Left ventricle myocardium superior (tissue), 1 donor: Measurements from ENCODE around the gene MYO18A. TPM values are rescaled to one million over a fixed set of nuclear protein-coding genes. Genes with fewer than 3 reads are reported as not detected.
A peak's percentile ranks its signal among the peaks of the same experiment; 100 is the strongest.
"Not testable (repeated sequence)": the region's sequence is repeated elsewhere in the genome, so short reads cannot be mapped to it uniquely, and the experiment has no call there.

ENCODE experiments used
- ATAC-seq: fragments of 200-7000 bp; cut with Tn5 transposase; one replicate; pipeline ENCODE4 v1.9.1; 2020; ENCODE audit warnings: mild to moderate bottlenecking, moderate library complexity
- DNase-seq: peaks from one replicate; pipeline ENCODE4 v3.0.0-alpha.2; 2020
- intact Hi-C: fragments of 100-400 bp; cut with micrococcal nuclease; formaldehyde crosslinking; loops from one replicate; pipeline ENCODE4 v1.11.0; 2022
- total RNA-seq: library from RNA; stranded (reverse); fragmentation: NEBNext Ultra II Directional; extraction: Animal tissue kit (Norgen Biotek cat#: 25700); gene quantifications from one replicate; pipeline ENCODE4 v1.2.1, GENCODE V29; 2021
- donor health status: DM: no; HTN: yes; CAD: no; lungs with severe emphysema.

Gene MYO18A
- total RNA-seq, 1 donor from 2014 or later, result 346 TPM

- peak; percentile 8 for ATAC-seq
- no peak for DNase-seq
- intact Hi-C loops, result no loop called here
Observed at GRCh38 chr17:29155966-29156338, 24.2 kb downstream of the MYO18A start.

- intact Hi-C loops, result no loop called here
- peak; percentile 62 for ATAC-seq
- DNase-seq, result no peak
Observed at GRCh38 chr17:29155227-29155965, 24.8 kb downstream of the MYO18A start.

DNA sequence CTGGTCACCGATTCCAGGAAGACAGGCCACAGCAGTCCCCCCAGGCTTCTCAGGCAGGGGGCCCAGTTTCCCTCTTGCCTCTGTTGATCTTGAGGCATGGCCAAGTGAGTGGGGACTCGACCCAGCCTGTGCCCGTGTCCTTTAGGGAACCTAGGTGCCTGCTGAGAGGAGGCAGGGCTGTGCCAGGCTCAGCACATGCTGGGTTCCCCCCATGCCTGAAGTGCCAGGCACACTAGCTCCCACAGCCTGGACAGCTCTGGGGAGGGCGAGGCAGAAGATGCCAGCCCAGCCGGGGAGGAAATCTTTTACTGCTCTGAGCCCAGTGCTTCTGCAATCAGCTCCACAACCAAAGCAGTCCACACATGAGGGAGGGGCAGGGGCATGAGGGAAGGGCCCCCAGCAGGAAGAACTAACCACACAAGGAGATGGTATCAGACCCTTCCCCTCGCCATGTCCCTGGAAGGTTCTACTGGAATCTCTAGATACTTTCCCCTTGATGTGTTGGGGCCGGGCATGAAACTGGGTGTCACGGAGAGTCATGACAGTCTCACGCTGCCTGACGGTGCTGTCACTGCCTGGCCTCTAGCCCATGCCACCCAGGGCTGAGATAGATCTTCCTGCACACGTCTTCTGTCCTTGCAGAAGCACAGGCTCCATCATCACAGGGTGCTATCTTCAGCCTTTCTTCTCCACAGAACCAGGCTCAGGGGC lies 25.5 kb downstream of the MYO18A start:
- intact Hi-C loops, result no loop called here
- ATAC-seq (peak; percentile 67), DNase-seq (peak; percentile 69)

- intact Hi-C loops, result no loop called here
- no peak for ATAC-seq
- no peak for DNase-seq
Observed at GRCh38 chr17:29151567-29151966, 28.6 kb downstream of the MYO18A start.

DNA sequence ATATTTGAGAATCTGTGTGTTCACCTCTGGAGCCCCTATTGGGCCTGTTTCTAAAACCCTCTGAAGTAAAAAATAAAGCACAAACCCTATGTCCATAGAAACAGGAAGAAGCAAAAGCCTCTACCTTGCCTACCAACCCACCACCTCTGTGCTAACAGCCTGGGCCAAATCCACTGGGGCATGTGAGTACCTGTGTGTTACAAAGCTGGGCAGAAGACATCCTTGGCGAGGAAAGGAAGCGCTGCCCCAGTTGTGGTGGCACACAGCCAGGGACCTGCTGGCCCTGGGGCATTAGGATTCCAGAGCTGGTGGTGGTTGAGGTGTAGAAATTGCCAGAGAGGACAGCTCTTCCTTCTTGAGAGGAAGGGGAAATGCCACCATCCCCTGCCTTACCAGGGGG lies 30.0 kb downstream of the MYO18A start:
- DNase-seq (no peak), ATAC-seq (no peak)
- intact Hi-C loops, result no loop called here

- intact Hi-C loops, result loop anchor here (5.0 kb wide), 1 partner anchor 68 kb away; no protein-coding TSS in a partner anchor
- DNase-seq (no peak), ATAC-seq (no peak)
Observed at GRCh38 chr17:29149431-29150064, 30.6 kb downstream of the MYO18A start.

DNA sequence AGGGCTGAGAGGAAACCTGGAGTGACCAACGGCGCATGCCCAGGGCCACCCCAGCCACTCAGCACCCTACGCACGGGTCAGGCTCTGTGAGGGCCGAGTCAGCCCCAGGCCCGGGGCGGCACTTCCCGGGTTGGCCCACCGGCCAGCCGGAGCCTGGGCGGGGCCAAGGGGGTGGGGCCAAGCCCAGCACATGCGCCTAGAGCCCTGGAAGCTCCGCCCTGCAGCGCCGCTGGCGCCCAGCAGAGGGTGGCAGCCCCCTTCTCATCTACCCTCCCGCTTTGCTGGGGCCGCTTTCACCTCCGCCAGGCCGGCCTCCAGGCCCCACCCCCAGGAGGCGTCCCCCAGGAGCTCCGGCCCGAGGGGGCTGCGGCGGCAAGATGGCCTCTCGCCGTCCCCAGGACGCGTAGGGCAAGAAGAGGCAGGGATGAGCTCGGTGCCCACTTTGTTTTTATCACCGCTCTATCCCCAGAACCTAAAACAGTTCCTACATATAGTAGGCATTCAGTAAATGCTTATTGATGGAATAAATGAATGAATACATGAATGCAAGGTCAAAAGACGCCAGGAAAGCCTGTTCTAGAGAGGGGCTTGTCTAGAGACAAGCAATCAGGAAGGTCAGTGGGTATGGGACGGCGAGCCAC lies 31.3 kb downstream of the MYO18A start:
- DNase-seq (peak; percentile 98), ATAC-seq (peak; percentile 94)
- intact Hi-C loops, result loop anchor here (5.0 kb wide), 1 partner anchor 68 kb away; no protein-coding TSS in a partner anchor

DNA sequence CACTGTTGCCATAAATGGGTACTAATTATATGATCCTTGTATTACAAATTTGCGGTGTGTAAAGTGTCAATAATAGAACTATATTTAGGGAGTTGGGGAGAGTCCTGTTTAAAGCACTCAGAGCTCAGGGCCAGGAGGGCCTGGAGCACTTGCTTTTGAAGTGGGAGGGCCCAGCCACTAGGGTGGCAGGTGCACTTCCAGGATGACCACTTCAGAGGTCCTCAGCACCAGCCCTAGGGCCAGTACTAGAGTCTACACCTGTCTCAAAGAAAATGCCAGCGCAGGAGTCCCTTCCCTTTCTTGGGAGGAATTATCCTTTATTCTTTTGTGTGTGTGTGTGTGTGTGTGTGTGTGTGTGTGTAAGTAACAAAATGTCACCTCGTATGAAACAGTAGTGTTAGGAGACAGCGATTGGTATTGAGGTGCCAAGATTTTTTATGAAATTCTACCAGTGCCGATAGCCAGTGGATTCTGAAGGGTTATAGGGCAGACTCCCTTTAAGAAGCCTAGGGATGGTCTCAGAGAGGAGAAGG lies 31.9 kb downstream of the MYO18A start:
- ATAC-seq (peak; percentile 4), DNase-seq (no peak)
- intact Hi-C loops, result loop anchor here (5.0 kb wide), 1 partner anchor 69 kb away; no protein-coding TSS in a partner anchor

DNA sequence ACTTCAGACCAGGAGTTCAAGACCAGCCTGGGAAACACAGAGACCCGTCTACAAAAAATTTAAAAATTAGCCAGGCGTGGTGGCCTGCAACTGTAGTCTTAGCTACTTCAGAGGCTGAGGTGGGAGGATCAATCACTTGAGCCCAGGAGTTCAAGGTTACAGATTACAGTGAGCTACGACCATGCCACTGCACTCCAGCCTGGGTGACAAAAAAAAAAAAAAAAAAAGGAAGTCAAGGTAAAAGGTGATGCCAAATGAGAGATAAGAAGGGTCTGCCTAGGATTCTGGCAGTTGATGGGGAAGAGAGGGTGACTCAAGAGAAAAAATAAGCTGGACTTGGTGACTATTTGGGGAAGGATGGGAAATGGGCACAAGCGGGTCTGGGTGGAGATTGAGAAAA lies 32.5 kb downstream of the MYO18A start:
- intact Hi-C loops, result loop anchor here (5.0 kb wide), 1 partner anchor 70 kb away; no protein-coding TSS in a partner anchor
- ATAC-seq, result no peak
- DNase-seq, result no peak

DNA sequence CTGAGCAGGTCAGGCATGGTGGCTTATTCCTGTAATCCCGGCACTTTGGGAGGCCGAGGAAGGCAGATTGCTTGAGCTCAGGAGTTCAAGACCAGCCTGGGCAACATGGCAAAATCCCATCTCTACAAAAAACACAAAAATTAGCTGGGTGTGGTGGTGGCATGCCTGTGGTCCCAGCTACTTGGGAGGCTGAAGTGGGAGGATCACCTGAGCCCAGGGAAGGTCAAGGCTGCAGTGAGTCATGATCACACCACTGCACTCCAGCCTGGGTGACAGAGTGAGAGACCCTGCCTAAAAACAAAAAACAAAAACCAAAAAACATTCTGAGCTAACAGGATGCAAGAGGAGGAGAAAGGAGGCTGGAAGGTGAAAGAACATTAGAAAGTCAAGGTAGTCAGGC lies 33.0 kb downstream of the MYO18A start:
- ATAC-seq, DNase-seq: not testable (repeated sequence)
- intact Hi-C loops, result loop anchor here (5.0 kb wide), 1 partner anchor 70 kb away; no protein-coding TSS in a partner anchor

DNA sequence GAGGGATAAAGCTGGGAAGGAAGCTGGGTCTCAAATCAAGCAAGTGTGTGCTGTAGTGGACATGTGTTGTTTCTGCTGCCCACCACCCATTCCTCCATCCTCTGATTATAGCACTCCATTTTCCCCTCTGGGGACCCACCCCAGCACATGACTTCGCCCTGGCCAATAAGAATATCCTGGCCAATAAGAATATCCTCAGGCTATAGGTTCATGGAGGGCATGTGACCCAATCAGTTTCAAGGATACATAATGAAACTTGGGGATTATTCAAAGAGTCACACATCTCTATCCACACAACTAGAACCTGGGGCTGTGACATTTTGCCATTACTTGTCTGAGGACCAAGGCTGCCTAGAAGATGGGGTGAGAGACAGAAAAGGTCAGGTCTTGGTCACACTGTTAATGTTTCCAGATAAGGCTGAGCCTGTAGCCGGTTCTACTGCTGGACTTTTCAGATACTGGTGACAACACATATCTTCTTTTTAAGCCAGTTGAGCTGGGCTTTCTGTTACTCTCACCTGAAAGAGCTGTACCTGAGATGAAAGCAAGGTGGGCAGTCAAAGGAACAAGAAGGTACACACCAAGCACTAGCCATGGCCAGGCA lies 33.7 kb downstream of the MYO18A start:
- ATAC-seq, result no peak
- intact Hi-C loops, result loop anchor here (5.0 kb wide), 1 partner anchor 71 kb away; no protein-coding TSS in a partner anchor
- no peak for DNase-seq

GRCh38 chr17:29145289-29146073 lies 34.7 kb downstream of the MYO18A start:
- DNase-seq (peak; percentile 68), ATAC-seq (peak; percentile 41)
- intact Hi-C loops, result loop anchor here (5.0 kb wide), 1 partner anchor 72 kb away; no protein-coding TSS in a partner anchor

DNA sequence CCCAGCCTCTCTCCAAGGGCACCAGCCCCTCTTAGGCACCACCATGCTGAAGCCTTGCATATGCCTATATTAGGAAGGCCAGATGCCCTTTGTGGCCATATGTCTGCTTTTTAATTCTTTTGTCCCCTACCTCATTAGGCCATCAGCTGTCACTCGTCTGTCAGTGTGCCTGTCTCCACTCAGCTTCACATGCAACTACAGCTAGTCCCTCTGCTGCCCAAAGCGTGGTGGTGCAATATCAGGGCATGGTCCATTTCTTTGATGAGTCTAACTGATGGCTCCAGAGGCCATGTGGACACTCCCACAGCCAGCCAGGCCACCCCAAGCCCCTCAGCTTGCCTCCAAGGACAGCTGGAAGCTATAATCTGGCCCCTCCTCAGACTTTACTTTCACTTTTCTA lies 36.3 kb downstream of the MYO18A start:
- DNase-seq (no peak), ATAC-seq (no peak)
- intact Hi-C loops, result no loop called here

DNA sequence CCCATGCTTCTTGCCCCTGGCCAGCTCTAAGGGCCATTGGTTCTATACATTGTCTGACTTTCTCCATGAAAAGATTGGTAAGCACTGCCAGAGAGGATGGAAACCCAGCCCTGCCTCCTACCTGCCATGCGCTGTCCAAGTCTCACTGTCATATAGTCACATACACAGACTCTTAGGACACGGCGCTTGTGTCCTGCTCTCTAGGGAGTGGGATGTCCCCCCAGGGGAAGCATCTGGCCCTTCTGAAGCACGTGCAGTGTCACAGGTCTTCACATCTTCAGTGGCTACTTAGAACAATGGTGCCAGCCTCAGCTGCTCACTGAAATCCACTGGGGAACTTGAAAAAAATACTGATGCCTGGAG lies 38.7 kb downstream of the MYO18A start:
- DNase-seq, result no peak
- ATAC-seq, result no peak
- intact Hi-C loops, result no loop called here

GRCh38 chr17:29140631-29141513 lies 39.3 kb downstream of the MYO18A start:
- DNase-seq, result peak; percentile 76
- ATAC-seq, result peak; percentile 6
- intact Hi-C loops, result no loop called here

DNA sequence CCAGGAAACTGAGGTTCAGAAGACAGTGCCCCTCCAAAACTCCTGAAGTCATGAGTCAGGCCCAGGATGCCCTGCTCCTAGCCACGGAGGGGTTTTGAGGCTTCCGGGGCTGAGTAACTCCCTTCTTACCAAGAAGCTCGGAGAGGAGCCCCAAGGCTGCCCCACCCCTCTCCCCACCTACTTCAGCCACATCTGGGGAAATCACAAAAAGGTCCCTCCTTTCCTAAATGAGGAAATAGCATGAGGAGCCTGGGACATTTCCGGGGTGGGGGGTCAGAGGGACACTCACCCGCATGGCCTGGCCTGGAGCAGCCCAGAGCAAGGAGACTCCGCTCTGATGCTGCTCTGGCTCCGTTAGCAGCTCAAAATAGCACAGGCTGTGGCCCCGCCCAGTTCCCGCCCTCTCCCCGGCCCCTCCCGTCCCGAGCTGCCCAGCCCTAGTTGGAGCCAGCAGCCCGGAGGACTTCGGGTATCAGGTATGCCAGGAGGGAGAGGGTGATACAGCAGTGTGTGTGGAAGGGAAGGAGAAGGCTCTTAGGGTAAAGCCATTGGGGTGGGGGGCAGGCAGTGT lies 40.1 kb downstream of the MYO18A start:
- ATAC-seq, result peak; percentile 89
- peak; percentile 93 for DNase-seq
- intact Hi-C loops, result no loop called here
